ENCODE results near the gene TRPT1.

TRPT1 gene

DNA sequence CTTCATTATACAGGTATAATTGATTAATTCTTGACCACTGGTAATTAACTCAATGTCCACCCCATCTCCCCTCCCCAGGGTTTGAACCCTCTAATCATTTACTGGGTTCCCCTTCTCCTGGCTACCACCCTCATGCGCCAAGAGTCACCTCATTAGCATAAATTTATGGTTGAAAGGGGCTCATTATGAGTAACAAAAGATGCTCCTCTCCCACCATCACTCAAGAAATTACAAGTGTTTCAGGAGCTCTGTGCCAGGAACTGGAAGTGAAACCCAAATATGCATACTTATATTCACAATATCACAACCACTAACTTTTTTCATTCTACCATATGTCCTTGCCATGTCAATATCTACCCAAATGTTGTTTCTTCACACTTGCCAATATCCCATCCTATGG is 47.8 kb downstream of the TRPT1 start:
- TF ChIP-seq YY1 (IDR thresholded peaks at IDR 0.05; ENCODE audit: insufficient read depth, insufficient read length): no peak
- TF ChIP-seq SUZ12 (IDR thresholded peaks at IDR 0.05; ENCODE audit: extremely low read depth, insufficient read depth, insufficient read length): no peak
- H3K4me1 ChIP-seq (ENCODE audit: insufficient read depth, insufficient read length): peaks cover 5% of the 10 kb centered on the region
- H3K9ac ChIP-seq (ENCODE audit: insufficient read length, low read depth): no peak overlapping the region
- no peaks in the 10 kb centered on the region for H3K27me3 ChIP-seq (ENCODE audit: insufficient read depth, insufficient read length)
- H3K36me3 ChIP-seq (ENCODE audit: insufficient read depth, insufficient read length, low read length): peaks cover 19% of the 10 kb centered on the region
- no peak for DNase-seq (ENCODE audit: low read depth, low spot score)
- peaks cover 30% of the 10 kb centered on the region; the same call in 1 of the 2 replicates for H3K9me3 ChIP-seq (ENCODE audit: insufficient read depth, low read length)
- no peak overlapping the region for H3K4me3 ChIP-seq (ENCODE audit: insufficient read length, low read depth)

DNA sequence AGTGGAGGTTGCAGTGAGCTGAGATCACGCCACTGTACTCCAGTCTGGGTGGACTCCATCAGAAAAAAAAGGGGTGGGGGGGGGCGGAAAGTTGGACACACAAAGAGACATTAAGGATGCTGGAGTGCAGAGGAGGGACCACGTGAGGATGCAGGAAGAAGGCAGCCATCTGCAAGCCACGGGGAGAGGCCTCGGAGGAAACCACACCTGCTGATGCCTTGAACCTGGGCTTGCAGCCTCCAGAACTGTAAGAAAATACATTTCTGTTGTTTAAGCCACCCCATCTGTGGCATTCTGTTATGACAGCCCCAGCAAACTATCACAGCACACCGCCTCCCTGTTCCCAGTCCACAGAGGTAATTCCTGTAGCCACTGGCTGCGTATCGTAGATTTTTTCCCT is 49.2 kb downstream of the TRPT1 start:
- TF ChIP-seq YY1 (IDR thresholded peaks at IDR 0.05; ENCODE audit: insufficient read depth, insufficient read length) (no peak), ZNF274 (IDR thresholded peaks at IDR 0.05; ENCODE audit: low read depth, low read length) (no peak), SUZ12 (IDR thresholded peaks at IDR 0.05; ENCODE audit: extremely low read depth, insufficient read depth, insufficient read length) (no peak)
- Histone ChIP-seq H3K4me3 (ENCODE audit: insufficient read length, low read depth) (no peak overlapping the region), H3K27me3 (ENCODE audit: insufficient read depth, insufficient read length) (no peaks in the 10 kb centered on the region), H3K4me1 (ENCODE audit: insufficient read depth, insufficient read length) (peaks cover 2% of the 10 kb centered on the region), H3K9me3 (ENCODE audit: insufficient read depth, low read length) (peaks cover 30% of the 10 kb centered on the region; the same call in 1 of the 2 replicates), H3K9ac (ENCODE audit: insufficient read length, low read depth) (no peak overlapping the region), H3K36me3 (ENCODE audit: insufficient read depth, insufficient read length, low read length) (peaks cover 15% of the 10 kb centered on the region)
- DNase-seq (ENCODE audit: low read depth, low spot score): no peak

Data from NT2/D1 (cell line).